Stimulated activated naive B cell treated with anti-CD40 and anti-IgM and Interleukin-4, amounts not matched to agents 10 μg/mL and 1 μg/mL and 100 μg/mL, for 72 hours (primary cell): ENCODE measurements around the gene KLRC1.
"Not testable (repeated sequence)": the region's sequence is repeated elsewhere in the genome, so short reads cannot be mapped to it uniquely, and the experiment has no call there.

Source experiments
- ATAC-seq, 2 donors: fragments of 150-1000 bp; cut with Tn5 transposase; replicated peaks; 2 replicates each; pipeline ENCODE4 v1.10.0; 2021; ENCODE audit warnings: moderate library complexity in 1 of 2
- DNase-seq: peaks from one replicate; pipeline ENCODE4 v3.0.0; 2021
- H3K27ac Mint-ChIP-seq: one replicate; pipeline ENCODE4 v1.8.0; 2022; ENCODE audit warnings: mild to moderate bottlenecking, mixed read lengths
- H3K27me3 Mint-ChIP-seq, 2 donors: one replicate each; pipeline ENCODE4 v1.8.0; 2022; ENCODE audit warnings: mixed read lengths in 2 of 2
- H3K36me3 Mint-ChIP-seq, 2 donors: one replicate each; pipeline ENCODE4 v1.8.0; 2022; ENCODE audit warnings: mixed read lengths in 2 of 2, mild to moderate bottlenecking in 1 of 2
- H3K4me1 Mint-ChIP-seq, 2 donors: one replicate each; pipeline ENCODE4 v1.8.0; 2022; ENCODE audit warnings: mixed read lengths in 2 of 2, mild to moderate bottlenecking in 1 of 2
- H3K4me3 Mint-ChIP-seq, 2 donors: one replicate each; pipeline ENCODE4 v1.8.0; 2022; ENCODE audit warnings: mild to moderate bottlenecking in 2 of 2, mixed read lengths in 2 of 2, moderate library complexity in 1 of 2
- H3K9me3 Mint-ChIP-seq, 2 donors: one replicate each; pipeline ENCODE4 v1.8.0; 2022; ENCODE audit warnings: mixed read lengths in 2 of 2, mild to moderate bottlenecking in 1 of 2

KLRC1 gene

GRCh38 chr12:10453156-10453555 lies at the start of gene KLRC1:
Gene KLRC1 (minus strand): TSS chr12:10453377. CDS start chr12:10451156, 2,221 bp downstream.
- H3K4me1 Mint-ChIP-seq: no peaks in the 10 kb centered on the region
- peaks cover 18 to 23% of the 10 kb centered on the region in 2 donors for H3K9me3 Mint-ChIP-seq
- no peaks in the 10 kb centered on the region for H3K36me3 Mint-ChIP-seq
- no peak for ATAC-seq
- no peak for DNase-seq
- no peak within 1 kb of the TSS for H3K4me3 Mint-ChIP-seq
- no peak within 1 kb of the TSS for H3K27ac Mint-ChIP-seq
- no peaks in the 10 kb centered on the region for H3K27me3 Mint-ChIP-seq

GRCh38 chr12:10501030-10501429 lies 47.9 kb upstream of the KLRC1 start:
- H3K4me3 Mint-ChIP-seq: no peak overlapping the region
- peaks cover under 1 to 15% of the 10 kb centered on the region in 2 donors for H3K27me3 Mint-ChIP-seq
- no peaks in the 10 kb centered on the region for H3K9me3 Mint-ChIP-seq
- ATAC-seq (no peak), DNase-seq (no peak)
- H3K4me1 Mint-ChIP-seq: peaks cover 0 to 2% of the 10 kb centered on the region in 2 donors
- no peak overlapping the region for H3K27ac Mint-ChIP-seq
- H3K36me3 Mint-ChIP-seq: no peaks in the 10 kb centered on the region

- Mint-ChIP-seq H3K27ac (no peak overlapping the region), H3K9me3 (no peaks in the 10 kb centered on the region), H3K4me3 (no peak overlapping the region), H3K4me1 (peaks cover 0 to 2% of the 10 kb centered on the region in 2 donors), H3K36me3 (no peaks in the 10 kb centered on the region), H3K27me3 (peaks cover 14 to 28% of the 10 kb centered on the region in 2 donors)
- no peak for DNase-seq
- ATAC-seq: no peak
Observed at GRCh38 chr12:10498042-10498441, 44.9 kb upstream of the KLRC1 start.

GRCh38 chr12:10497602-10498001 lies 44.4 kb upstream of the KLRC1 start:
- H3K27ac Mint-ChIP-seq: no peak overlapping the region
- no peak overlapping the region for H3K4me3 Mint-ChIP-seq
- DNase-seq (no peak), ATAC-seq (no peak)
- H3K27me3 Mint-ChIP-seq: peaks cover 14 to 25% of the 10 kb centered on the region in 2 donors
- H3K4me1 Mint-ChIP-seq: peaks cover 0 to 2% of the 10 kb centered on the region in 2 donors
- no peaks in the 10 kb centered on the region for H3K36me3 Mint-ChIP-seq
- no peaks in the 10 kb centered on the region for H3K9me3 Mint-ChIP-seq

GRCh38 chr12:10491766-10492165 lies 38.6 kb upstream of the KLRC1 start:
- no peak overlapping the region for H3K27ac Mint-ChIP-seq
- H3K9me3 Mint-ChIP-seq: peaks cover 5 to 8% of the 10 kb centered on the region in 2 donors
- peaks cover 0 to 2% of the 10 kb centered on the region in 2 donors for H3K36me3 Mint-ChIP-seq
- DNase-seq (no peak), ATAC-seq (no peak)
- no peaks in the 10 kb centered on the region for H3K4me1 Mint-ChIP-seq
- H3K4me3 Mint-ChIP-seq: no peak overlapping the region
- H3K27me3 Mint-ChIP-seq: peaks cover 21 to 22% of the 10 kb centered on the region in 2 donors

- not testable (repeated sequence) for H3K36me3 Mint-ChIP-seq, ATAC-seq, DNase-seq, H3K27ac Mint-ChIP-seq, H3K4me1 Mint-ChIP-seq, H3K4me3 Mint-ChIP-seq
- peaks cover 19 to 25% of the 10 kb centered on the region in 2 donors for H3K27me3 Mint-ChIP-seq
- peaks cover 7 to 10% of the 10 kb centered on the region in 2 donors for H3K9me3 Mint-ChIP-seq
Observed at GRCh38 chr12:10487328-10487727, 34.2 kb upstream of the KLRC1 start.

GRCh38 chr12:10481901-10482300 lies 28.7 kb upstream of the KLRC1 start:
- not testable (repeated sequence) for H3K27ac Mint-ChIP-seq, DNase-seq

GRCh38 chr12:10472808-10473207 lies 19.6 kb upstream of the KLRC1 start:
- peaks cover 21 to 22% of the 10 kb centered on the region in 2 donors for H3K27me3 Mint-ChIP-seq
- ATAC-seq: not testable (repeated sequence)

More at GRCh38 chr12:10481901-10482300, 28.7 kb upstream of the KLRC1 start:
- not testable (repeated sequence) for H3K36me3 Mint-ChIP-seq, ATAC-seq, H3K9me3 Mint-ChIP-seq, H3K4me3 Mint-ChIP-seq
- H3K27me3 Mint-ChIP-seq: peaks cover 28 to 37% of the 10 kb centered on the region in 2 donors
- peaks cover 0 to 13% of the 10 kb centered on the region in 2 donors for H3K4me1 Mint-ChIP-seq

GRCh38 chr12:10469701-10470100 lies 16.5 kb upstream of the KLRC1 start:
- Mint-ChIP-seq H3K27ac (peak overlapping the region; percentile 14), H3K4me3 (no peak overlapping the region), H3K4me1 (peaks cover 10 to 15% of the 10 kb centered on the region in 2 donors), H3K36me3 (no peaks in the 10 kb centered on the region), H3K9me3 (peaks cover 3 to 6% of the 10 kb centered on the region in 2 donors), H3K27me3 (peaks cover 26 to 34% of the 10 kb centered on the region in 2 donors)
- DNase-seq (peak; percentile 37), ATAC-seq (peak; percentile 100)

More at GRCh38 chr12:10472808-10473207, 19.6 kb upstream of the KLRC1 start:
- DNase-seq, H3K27ac Mint-ChIP-seq, H3K4me3 Mint-ChIP-seq, H3K9me3 Mint-ChIP-seq, H3K36me3 Mint-ChIP-seq: not testable (repeated sequence)
- peaks cover 10 to 15% of the 10 kb centered on the region in 2 donors for H3K4me1 Mint-ChIP-seq

- H3K4me3 Mint-ChIP-seq: no peak overlapping the region
- no peak for DNase-seq
- peaks cover 52 to 57% of the 10 kb centered on the region in 2 donors for H3K27me3 Mint-ChIP-seq
- H3K4me1 Mint-ChIP-seq: peaks cover 10 to 19% of the 10 kb centered on the region in 2 donors
- no peak overlapping the region for H3K27ac Mint-ChIP-seq
- no peak for ATAC-seq
- H3K36me3 Mint-ChIP-seq: no peaks in the 10 kb centered on the region
- H3K9me3 Mint-ChIP-seq: peaks cover 0 to 5% of the 10 kb centered on the region in 2 donors
Observed at GRCh38 chr12:10466311-10466710, 13.1 kb upstream of the KLRC1 start.

- H3K27me3 Mint-ChIP-seq: peaks cover 10 to 11% of the 10 kb centered on the region in 2 donors
- no peak for ATAC-seq
- peaks cover 0 to 4% of the 10 kb centered on the region in 2 donors for H3K4me1 Mint-ChIP-seq
- no peak for DNase-seq
- no peaks in the 10 kb centered on the region for H3K36me3 Mint-ChIP-seq
- no peak overlapping the region for H3K27ac Mint-ChIP-seq
- H3K4me3 Mint-ChIP-seq: no peak overlapping the region
- peaks cover 27 to 28% of the 10 kb centered on the region in 2 donors for H3K9me3 Mint-ChIP-seq
Observed at GRCh38 chr12:10457760-10458159, 4.6 kb upstream of the KLRC1 start.

GRCh38 chr12:10456856-10457255 lies 3.7 kb upstream of the KLRC1 start:
- Mint-ChIP-seq H3K27ac (no peak overlapping the region), H3K4me1 (peaks cover 0 to 3% of the 10 kb centered on the region in 2 donors), H3K27me3 (peaks cover 3 to 4% of the 10 kb centered on the region in 2 donors), H3K9me3 (peaks cover 25 to 28% of the 10 kb centered on the region in 2 donors), H3K4me3 (no peak overlapping the region), H3K36me3 (no peaks in the 10 kb centered on the region)
- DNase-seq (no peak), ATAC-seq (no peak)

GRCh38 chr12:10455766-10456165 lies 2.6 kb upstream of the KLRC1 start:
- Mint-ChIP-seq H3K4me1 (no peaks in the 10 kb centered on the region), H3K27ac (no peak overlapping the region), H3K36me3 (no peaks in the 10 kb centered on the region), H3K27me3 (no peaks in the 10 kb centered on the region), H3K9me3 (peaks cover 23 to 28% of the 10 kb centered on the region in 2 donors), H3K4me3 (no peak overlapping the region)
- ATAC-seq: no peak
- DNase-seq: no peak

- H3K27me3 Mint-ChIP-seq: no peaks in the 10 kb centered on the region
- H3K36me3 Mint-ChIP-seq: no peaks in the 10 kb centered on the region
- H3K4me3 Mint-ChIP-seq: no peak overlapping the region
- DNase-seq (no peak), ATAC-seq (no peak)
- H3K9me3 Mint-ChIP-seq: peaks cover 21 to 28% of the 10 kb centered on the region in 2 donors
- no peaks in the 10 kb centered on the region for H3K4me1 Mint-ChIP-seq
- H3K27ac Mint-ChIP-seq: no peak overlapping the region
Observed at GRCh38 chr12:10454531-10454930, 1.4 kb upstream of the KLRC1 start.

- Mint-ChIP-seq H3K27me3 (no peaks in the 10 kb centered on the region), H3K4me3 (no peak overlapping the region), H3K36me3 (no peaks in the 10 kb centered on the region), H3K27ac (no peak overlapping the region), H3K9me3 (no peaks in the 10 kb centered on the region), H3K4me1 (no peaks in the 10 kb centered on the region)
- DNase-seq: no peak
- ATAC-seq: no peak
Observed at GRCh38 chr12:10448236-10448635, 4.9 kb downstream of the KLRC1 start.
